ENCODE results near the gene PLEKHH1.
A peak's percentile ranks its signal among the peaks of the same experiment; 100 is the strongest.
"Not testable (repeated sequence)": the region's sequence is repeated elsewhere in the genome, so short reads cannot be mapped to it uniquely, and the experiment has no call there.

Gene PLEKHH1

DNA sequence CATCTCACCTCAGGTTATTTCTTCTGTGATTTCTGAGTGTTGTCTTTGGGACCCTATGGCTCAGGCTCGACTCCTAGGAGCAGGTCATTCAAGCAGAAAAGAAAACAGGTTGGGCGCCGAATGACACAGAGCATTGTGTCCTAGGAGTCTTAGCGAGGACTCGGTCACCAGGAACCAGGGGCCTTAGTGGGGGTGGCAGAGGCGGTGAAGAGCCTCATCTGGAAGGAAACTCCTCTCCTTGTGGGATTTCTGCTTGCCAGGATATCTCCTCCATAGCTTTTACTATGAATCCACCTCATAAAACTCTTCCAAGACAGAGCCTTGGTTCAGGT lies 630 bp downstream of the PLEKHH1 start:
- DNase-seq (ENCODE audit: low read depth), result no peak

DNA sequence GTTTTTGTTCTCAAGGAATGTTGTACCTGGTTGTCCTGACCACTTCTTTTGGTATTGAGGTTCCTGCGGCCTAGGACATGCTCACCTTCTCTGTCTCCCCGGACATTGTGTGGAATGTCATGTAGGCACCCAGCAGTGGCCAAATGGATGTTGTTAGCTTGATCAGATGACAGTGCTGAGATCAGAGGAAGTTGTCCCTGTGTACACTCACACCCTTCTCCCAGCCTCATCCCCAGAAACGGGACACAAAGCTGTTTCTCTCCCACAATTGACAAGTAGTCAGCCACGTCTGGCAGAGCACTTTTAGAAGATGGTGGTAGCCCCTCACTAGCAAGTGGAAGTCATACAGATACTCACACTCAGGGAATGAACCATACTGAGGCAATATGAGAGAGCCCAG lies 3.0 kb downstream of the PLEKHH1 start:
- DNase-seq (ENCODE audit: low read depth), result no peak

DNA sequence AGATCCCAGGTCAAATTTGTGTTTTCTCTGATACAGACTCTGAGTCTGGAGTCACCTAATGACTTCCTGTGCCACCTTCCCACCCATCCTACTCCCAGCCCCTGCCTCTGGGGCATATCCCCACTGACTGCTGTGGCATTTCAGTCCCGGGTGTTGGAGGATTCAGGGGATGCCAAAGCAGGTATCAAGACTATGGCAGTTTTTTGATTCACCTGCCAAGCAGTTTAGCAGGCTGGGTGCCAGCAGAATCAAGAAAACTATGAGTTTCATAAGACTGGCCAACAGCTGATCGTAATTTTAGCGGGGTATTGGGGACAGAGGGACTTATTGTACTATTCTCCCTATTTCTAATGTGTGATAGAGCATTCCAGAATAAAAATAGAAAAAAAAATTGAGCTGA lies 4.6 kb downstream of the PLEKHH1 start:
- DNase-seq (ENCODE audit: low read depth), result no peak

DNA sequence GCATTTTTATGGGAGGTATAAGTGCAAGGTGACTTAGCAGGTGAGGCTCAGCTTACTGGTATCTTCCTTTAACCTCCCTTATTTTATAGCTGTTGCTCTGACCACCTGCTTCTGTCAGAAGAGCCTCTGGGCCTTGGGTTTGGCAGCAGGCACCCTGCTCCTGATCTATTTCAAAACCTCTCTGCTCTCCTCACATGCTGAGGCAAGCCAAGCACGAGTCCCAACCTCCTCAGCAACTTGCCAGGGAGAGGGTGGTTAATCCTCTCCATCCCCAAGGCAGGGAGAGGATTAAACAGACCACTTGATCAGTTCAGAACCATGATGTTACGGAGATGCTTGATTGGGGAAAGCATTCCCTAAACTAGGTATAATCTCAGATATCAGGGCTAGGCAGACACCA lies 5.4 kb downstream of the PLEKHH1 start:
- no peak for DNase-seq (ENCODE audit: low read depth)

DNA sequence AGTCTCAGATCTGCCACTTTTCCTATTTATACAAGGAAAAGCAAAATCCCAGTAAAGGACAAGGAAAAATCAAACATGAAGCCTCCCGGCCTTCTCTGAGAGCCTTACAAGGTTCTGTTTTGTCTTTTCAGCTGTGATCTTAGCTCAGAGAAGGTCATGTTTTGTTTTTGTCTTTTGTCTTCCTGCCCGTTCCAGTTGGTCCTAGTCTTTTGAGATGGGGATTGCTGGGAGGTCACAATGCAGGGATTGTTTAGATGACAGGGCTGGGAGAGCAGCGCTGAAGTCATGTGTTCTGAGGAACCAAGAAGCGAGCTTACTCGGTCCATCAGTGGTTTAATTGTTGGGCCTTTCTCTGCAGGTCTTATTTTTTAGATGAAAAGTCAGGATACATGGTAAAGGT lies 6.0 kb downstream of the PLEKHH1 start:
- DNase-seq (ENCODE audit: low read depth), result no peak

DNA sequence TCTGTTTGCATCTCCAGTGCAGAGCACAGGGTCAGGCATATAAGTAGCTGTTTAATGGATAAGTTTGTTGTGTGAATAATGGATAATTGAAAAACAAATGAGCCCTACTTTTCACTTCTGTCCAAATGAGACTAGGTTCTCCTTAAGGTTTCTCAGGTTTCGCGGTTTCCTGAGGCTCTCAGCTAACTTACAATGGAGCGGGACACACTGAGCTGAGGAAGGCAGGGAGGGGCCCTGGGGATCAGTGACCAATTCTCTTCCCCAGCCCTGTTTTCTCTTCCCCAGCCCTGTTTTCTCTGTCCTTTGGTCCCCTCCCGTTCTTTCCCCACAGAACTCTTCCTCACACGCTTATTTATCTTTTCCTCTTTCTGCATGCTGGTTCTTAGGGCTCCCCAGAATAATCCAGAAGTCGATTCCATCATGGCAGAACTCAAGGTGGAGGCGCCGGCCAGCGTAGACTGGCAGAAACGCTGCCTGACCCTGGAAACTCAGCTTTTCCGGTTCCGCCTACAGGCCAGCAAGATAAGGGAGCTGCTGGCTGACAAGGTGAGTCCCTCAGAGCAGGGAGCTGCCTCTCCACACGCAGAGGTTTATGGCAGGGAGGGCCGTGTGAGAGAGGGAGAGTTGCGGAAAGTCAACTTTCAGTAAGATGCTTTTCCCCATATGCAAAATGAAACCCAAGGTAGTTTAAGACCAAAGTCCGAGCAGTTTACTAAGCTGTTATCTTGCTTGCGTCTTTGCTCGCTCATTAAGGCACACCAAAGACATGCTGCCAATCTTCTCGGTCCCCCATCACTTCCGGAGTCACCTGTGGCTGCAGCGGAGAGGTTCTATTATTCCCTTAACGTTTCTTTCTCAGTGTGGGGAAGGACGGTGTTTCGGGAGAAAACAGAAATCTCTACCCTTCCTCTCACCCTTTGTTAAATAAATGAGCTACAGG lies 8.6 kb downstream of the PLEKHH1 start:
- DNase-seq (ENCODE audit: low read depth), result no peak

DNA sequence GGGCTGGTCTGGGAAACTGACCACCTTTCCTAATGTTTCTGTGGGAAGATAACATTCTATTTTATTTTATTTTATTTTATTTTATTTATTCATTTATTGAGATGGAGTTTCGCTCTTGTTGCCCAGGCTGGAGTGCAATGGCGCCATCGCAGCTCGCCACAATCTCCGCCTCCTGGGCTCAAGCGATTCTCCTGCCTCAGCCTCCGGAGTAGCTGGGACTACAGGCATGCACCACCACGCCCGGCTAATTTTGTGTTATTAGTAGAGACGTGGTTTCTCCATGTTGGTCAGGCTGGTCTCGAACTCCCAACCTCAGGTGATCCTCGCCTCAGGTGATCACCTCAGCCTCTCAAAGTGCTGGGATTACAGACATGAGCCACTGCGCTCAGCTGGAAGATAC lies 9.5 kb downstream of the PLEKHH1 start:
- DNase-seq (ENCODE audit: low read depth), result not testable (repeated sequence)

DNA sequence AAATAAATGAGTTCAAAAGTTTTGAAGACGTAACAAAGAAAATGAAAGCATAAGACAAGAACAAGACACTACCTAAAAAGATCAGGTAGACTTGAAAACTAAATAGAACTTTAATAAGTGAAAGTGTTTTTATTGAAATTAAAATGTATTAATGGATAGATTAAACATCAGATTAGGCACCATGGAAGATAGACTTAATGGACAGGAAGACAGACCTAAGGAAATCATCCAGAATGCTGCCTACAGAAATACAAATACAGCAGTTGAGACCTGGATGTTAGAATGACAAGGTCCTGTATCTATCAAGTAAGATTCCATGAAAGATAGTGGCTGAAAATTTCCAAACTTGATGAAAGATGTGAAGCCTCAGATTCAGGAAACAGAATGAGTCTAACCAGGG lies 11.5 kb downstream of the PLEKHH1 start:
- no peak for DNase-seq (ENCODE audit: low read depth)

DNA sequence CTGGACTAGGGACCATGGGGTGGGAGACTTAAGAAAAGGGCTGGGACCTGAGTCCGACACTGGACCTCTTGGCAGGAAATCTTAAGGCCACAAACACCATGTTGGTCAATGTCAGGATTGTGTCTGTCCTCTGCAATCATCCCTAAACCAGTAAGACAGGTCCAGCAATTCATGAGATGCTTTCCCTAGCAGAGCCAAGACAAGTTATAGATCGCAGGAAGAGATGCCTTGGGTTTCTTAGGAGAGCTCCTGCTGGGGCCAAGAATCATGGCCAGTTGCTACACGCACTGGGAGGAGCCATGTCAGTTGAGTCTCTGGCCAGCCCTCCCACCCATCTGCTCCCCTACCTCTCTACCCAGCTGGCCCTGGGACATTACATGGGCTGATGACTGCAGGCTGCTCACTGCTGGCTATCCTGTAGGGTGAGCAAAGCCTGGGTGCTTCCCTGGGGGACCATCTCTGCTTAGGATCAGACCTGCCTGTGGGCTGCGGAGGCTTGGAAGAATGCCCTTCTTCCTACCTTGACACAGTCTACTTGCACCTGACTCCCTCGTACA lies 14.2 kb downstream of the PLEKHH1 start:
- DNase-seq (ENCODE audit: low read depth), result no peak

DNA sequence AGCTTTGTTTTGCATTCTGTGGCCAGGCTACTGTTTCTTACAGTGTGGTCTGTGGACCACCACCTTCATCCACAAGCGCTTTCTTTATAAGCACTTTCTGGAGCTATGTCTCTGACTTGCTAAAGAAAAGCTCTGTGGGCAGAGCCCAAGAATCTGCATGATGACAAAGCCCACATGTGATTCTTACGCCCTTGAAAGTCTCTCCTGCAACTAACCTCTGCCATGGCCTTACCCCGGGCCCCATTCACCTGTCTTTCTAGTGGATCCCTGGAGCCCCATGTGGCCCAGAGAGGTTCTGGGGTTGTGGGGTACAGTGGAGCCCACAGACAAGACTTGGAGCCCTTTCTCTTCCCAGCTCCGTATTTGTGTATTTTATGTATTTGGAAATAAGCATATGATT lies 16.6 kb downstream of the PLEKHH1 start:
- no peak for DNase-seq (ENCODE audit: low read depth)

DNA sequence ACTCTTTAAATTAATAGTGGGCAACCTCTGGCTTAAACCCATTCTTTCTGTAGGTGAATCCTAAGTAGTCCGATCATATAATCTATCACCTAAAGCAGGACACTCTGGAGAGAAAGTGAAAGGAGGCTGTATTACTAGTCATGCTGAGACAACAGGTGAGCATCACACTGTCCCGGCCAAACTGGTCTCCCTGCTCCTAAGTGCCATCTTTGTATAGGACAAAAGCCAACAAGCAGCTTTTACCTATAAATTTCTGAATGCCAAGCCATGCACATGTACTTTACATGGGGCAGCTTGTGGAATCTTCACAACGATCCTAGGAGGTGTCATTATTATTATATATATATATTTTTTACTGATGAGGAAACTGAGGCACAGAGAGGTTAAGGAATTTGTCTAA lies 18.0 kb downstream of the PLEKHH1 start:
- no peak for DNase-seq (ENCODE audit: low read depth)

DNA sequence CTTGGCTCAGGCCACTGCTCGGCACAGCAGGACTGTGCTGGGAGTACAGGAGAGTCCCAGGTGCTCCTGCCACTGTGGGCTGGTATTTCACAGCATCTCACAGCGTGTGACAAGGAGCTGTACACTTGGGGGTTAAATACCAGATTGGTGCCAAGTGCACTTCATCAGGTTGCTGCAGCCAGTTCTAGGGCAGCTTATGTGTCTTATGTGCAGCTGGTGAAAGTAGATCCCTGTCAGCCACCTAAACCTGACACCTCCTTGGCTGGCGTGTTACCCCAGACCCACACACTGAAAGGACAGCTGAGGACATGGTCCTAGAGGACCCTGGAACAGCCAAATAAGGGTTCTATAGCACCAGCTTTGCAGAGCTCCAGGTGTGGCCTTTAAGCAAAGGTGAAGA lies 18.9 kb downstream of the PLEKHH1 start:
- DNase-seq (ENCODE audit: low read depth), result no peak

DNA sequence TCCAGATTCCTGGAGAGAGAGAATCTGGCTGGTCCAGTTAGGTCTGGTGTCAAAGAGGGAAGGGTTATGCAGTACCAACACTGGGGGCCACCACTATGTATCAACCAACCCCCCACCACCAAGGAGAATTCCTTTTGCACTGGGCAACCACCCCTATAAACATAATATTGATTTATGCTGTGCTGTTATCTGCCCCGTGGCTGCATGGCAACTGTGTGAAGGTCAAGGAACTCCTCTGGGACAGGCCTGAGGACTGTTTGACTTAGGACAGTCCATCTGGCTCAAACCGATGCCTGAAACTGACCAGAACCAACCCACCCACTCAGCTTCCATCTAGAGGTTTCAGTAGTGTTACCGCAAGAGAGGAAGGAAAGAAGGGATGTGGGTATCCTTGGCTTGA lies 20.5 kb downstream of the PLEKHH1 start:
- no peak for DNase-seq (ENCODE audit: low read depth)

DNA sequence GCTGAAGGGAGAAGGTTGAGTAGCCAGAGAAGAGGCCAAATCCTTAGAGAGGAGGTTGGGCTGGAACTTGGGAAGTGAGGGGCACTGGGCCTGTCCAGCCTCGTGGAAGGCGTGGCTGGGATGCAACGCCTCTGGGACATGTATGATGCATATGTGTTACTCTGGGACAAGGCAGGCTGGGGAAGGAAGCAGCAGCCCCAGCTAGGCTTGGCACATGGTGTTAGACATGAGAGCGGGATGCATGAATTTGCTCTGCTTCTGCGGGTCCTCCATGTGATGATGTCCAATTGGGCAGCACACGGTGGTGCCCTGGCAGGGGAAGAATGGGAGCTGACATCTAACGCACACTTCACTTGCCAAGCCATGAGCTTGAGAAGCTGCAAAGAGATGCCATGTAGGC lies 21.3 kb downstream of the PLEKHH1 start:
- no peak for DNase-seq (ENCODE audit: low read depth)

DNA sequence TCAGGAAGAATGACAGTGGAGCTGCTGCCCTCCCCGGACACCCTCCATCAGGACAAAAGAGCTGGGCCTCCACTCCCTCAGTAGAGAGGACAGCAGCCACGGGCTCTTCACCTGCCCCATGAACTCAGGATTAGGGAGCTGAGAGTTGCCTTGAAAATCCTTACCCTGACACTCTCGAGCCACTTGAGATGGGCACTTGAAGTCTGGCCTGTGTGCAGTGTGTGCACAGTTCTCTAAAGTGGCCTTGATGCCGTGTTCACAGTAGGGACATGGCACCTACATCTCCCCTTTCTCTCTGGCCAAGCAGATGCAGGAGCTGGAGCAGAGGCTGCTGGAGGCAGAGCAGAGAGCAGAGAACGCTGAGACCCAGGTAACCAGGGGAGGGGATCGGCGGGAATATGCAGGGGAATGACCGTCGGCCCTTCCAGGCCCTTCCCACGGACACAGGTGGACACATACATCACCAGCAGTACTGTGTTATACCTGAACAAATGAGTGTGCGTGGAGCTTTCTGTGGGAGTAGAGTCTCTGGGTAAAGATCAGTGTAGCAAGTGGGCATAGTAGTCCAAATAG lies 22.5 kb downstream of the PLEKHH1 start:
- no peak for DNase-seq (ENCODE audit: low read depth)

DNA sequence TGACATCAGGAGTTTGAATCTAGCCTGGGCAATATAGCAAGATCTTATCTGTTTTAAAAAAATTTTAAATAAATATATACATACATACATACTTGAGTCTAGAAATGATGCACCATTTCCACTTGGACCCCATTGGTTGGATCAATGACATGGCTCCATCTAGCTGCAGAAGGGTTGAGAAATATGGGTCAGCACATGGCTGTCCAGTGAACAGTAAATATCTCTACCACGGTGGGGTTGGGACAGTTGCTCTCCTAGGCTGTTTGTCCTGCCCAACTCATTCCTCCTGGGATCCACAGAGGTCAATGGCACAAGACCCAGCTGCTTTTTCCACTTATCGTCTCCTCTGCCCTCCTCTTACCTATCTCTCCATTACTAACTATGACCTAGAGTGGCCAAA lies 23.6 kb downstream of the PLEKHH1 start:
- no peak for DNase-seq (ENCODE audit: low read depth)

DNA sequence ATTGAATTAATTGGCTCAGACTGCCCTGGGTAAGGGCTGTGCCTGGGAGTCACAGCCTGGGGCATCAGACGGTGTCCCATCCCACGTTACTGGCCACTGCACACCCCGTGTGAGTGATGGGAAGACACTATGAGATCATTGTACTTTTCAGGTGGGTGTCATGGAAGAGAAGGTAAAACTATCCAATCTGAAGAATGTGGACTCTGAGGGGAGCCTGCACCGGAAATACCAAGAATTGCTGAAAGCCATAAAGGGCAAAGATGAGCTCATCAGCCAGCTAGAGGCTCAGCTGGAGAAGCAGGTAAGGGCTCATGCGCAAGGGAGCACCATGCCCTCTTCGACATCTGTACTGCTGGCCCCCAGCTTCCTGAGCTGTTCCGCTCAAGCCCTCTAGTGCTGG lies 24.0 kb downstream of the PLEKHH1 start:
- no peak for DNase-seq (ENCODE audit: low read depth)

DNA sequence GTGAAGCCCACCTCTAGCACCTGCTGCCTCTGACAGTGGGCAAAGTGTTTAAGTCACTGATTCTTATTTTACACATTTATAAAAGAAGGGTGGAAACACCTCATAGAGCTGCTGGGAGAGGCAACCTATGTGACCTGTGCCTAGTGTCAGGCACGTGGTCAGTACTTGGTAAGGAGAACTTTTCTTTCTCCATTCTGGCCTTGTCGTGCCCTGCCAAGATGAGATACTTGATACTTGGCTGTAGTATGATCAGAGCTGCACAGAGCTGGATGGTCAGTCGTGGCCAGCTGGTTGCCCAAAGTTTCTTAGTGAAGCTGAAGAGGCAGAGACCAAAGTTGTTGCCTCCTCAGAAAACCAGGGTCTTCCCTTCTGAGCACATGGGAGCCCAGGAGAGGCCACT lies 24.6 kb downstream of the PLEKHH1 start:
- DNase-seq (ENCODE audit: low read depth), result no peak

DNA sequence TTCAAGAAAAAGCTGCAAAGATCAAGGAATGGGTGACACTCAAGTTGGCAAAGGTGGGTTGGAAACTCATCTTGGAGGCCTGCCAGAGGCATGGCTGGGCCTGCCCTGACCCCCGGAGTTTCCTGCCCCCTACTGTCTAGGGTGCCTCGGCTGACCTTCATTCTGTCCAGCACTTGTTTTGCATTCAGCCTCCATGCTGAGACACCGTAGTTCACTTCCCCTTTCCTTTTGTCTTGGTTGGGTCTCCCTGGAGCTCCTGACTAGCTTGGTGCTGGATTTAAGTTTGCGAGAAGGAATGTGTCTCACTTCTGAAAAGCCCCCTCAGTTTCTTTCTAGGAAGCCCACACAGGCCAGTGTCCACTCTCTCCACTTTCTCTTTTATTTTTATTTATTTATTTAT lies 26.5 kb downstream of the PLEKHH1 start:
- no peak for DNase-seq (ENCODE audit: low read depth)

DNA sequence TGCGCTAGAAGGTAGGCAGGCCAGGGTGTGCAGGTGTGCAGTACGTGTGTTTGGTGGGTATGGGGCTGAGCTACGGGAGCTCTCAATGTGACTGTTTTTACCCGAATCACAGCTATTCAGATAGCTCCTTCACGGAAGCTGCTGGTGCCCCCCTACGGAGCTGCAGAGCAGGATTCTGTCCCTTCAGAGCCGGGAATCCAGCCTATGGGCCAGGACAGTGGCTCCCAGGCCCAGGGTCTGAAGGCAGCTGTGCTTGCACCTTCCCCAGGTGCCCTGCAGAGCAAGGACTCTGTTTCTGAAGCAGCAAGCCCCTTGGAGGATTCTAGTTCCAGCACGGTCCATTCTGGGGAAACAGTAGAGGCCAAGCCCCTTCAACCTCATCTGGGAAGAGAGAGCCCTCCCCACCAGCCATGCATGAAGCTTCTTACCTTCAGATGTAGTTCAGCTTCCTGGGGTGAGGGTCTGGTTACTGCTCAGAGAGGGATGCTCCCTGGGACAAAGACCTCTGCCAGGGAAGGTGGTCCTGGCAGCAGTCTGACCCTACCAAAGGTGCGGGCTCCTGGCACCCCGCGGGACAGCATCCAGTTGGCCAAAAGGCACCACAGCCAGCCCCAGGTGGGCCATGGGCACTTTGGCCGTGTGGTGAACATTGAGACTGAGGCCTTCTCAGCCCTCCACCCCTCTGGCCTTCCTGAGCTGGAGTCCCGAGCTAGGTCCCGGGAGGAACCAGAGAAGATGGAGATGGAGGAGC lies 29.1 kb downstream of the PLEKHH1 start:
- DNase-seq (ENCODE audit: low read depth), result no peak

DNA sequence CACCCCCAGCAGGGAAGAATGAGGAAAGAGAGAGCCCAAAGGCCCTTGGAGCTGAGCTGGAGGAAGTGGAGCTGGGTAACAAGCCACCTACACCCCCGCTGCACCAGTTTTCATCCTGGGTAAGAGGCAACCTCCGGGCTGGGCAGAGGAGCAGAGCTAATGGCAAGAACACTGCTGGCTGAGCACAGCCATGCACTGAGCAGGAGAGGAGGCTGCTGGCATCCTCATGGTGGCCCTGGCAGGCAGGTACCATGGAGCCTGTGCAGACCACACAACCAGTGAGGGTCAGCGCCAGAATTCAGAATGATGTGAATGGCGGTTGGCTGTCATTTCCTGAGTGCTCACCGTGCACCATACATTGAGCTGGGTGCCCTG lies 29.7 kb downstream of the PLEKHH1 start:
- no peak for DNase-seq (ENCODE audit: low read depth)

DNA sequence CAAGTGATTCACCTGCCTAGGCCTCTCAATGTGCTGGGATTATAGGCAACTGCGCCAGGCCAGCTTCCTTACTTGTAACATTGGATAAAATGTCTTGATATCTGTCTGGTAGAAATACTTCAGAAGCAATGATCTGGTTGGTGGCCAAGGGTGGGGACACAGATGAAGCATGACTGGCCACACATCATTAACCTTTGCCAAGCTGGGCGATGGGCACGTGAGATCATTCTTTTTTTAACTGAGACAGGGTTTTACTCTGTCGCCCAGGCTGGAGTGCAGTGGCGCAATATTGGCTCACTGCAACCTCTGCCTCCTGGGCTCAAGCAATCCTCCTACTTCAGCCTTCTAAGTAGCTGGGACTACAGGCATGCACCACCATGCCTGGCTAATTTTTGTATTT lies 31.1 kb downstream of the PLEKHH1 start:
- no peak for DNase-seq (ENCODE audit: low read depth)

DNA sequence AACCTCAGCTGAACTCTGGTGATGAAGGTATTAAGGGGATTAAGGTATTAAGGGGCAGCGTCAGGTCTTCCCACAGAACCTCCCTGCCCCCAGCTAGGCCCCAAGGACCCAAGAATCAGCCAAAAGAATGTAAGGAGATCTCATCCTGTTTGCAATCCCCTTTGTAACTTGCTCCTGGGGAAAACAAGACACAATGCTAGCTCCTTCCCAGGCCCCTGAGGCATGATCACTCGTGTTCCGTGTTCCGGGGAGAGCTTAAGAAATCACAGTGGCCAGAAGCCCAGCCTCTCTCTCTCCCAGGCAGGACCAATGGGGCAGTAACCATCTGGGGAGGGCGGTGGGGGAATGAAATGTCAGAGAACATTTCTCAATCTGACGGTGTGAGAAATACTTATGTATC lies 33.8 kb downstream of the PLEKHH1 start:
- peak; percentile 68 for DNase-seq (ENCODE audit: low read depth)
